CD14-positive monocyte (primary cell): ENCODE data around the gene NCOA4. TPM values are rescaled to one million over a fixed set of nuclear protein-coding genes. Genes with fewer than 3 reads are reported as not detected.

ENCODE experiments used
- DNase-seq, 3 donors: peaks; one replicate each; pipeline ENCODE4 v3.0.0-alpha.2; 2011 to 2022
- H2AFZ ChIP-seq: 2 replicates; pipeline ENCODE4 v1.6.0; 2012; ENCODE audit warnings: mild to moderate bottlenecking, low read depth, low read length, inconsistent platforms; ENCODE audit not compliant: insufficient read depth, poor library complexity, severe bottlenecking
- H3K27ac ChIP-seq, 2 donors: 1 replicate in 1 of 2; 2 replicates in 1 of 2; pipeline ENCODE4 v1.5.1; 2012 to 2013; ENCODE audit warnings: low read length in 2 of 2, control low read depth in 1 of 2, inconsistent platforms in 1 of 2, low read depth in 1 of 2, mild to moderate bottlenecking in 1 of 2
- H3K27me3 ChIP-seq, 2 donors: one replicate each; pipeline versions ENCODE4 v1.6.0 to v1.6.1; 2011 to 2013; ENCODE audit warnings: low read length in 2 of 2; ENCODE audit not compliant: control insufficient read depth in 2 of 2, insufficient read depth in 2 of 2
- H3K36me3 ChIP-seq, 2 donors: replicated peaks in 1 of 2; 1 replicate in 1 of 2; 2 replicates in 1 of 2; pipeline versions ENCODE4 v1.5.1 to v1.6.1; 2012 to 2013; ENCODE audit warnings: low read length in 2 of 2, control low read depth in 1 of 2, inconsistent platforms in 1 of 2, mild to moderate bottlenecking in 1 of 2; ENCODE audit not compliant: insufficient read depth in 2 of 2, control insufficient read depth in 1 of 2
- H3K4me1 ChIP-seq, 2 donors: 1 replicate in 1 of 2; 2 replicates in 1 of 2; pipeline versions ENCODE4 v1.5.1 to v1.6.1; 2012 to 2013; ENCODE audit warnings: low read length in 2 of 2, control low read depth in 1 of 2, inconsistent platforms in 1 of 2, mild to moderate bottlenecking in 1 of 2, moderate library complexity in 1 of 2; ENCODE audit not compliant: insufficient read depth in 2 of 2, control insufficient read depth in 1 of 2
- H3K4me2 ChIP-seq: replicated peaks from 2 replicates; pipeline ENCODE3; 2012; ENCODE audit warnings: low read length, moderate library complexity, mild to moderate bottlenecking; ENCODE audit not compliant: poor library complexity, severe bottlenecking; ENCODE audit errors: extremely low read depth
- H3K4me3 ChIP-seq, 3 experiments: fragments of 200-600 bp in 1 of 3; sonication (generic) in 1 of 3; replicated peaks in 1 of 3; 1 replicate in 2 of 3; 2 replicates in 1 of 3; pipeline ENCODE4 v1.5.1; 2011 to 2013; ENCODE audit warnings: low read length in 3 of 3, mild to moderate bottlenecking in 3 of 3, control low read depth in 2 of 3, low read depth in 2 of 3, inconsistent platforms in 1 of 3, moderate library complexity in 1 of 3
- H3K79me2 ChIP-seq: 2 replicates; pipeline ENCODE4 v1.6.0; 2012; ENCODE audit warnings: mild to moderate bottlenecking, control low read depth, inconsistent platforms, low read length, moderate library complexity; ENCODE audit not compliant: insufficient read depth
- H3K9ac ChIP-seq: 2 replicates; pipeline ENCODE4 v1.6.0; 2017; ENCODE audit warnings: low read length, mild to moderate bottlenecking; ENCODE audit not compliant: insufficient read depth, poor library complexity, severe bottlenecking
- H3K9me3 ChIP-seq, 2 donors: replicated peaks in 1 of 2; 1 replicate in 1 of 2; 2 replicates in 1 of 2; pipeline versions ENCODE4 v1.5.1 to v1.6.1; 2012 to 2013; ENCODE audit warnings: low read length in 2 of 2, control low read depth in 1 of 2; ENCODE audit not compliant: control insufficient read depth in 1 of 2, insufficient read depth in 1 of 2
- H4K20me1 ChIP-seq: 2 replicates; pipeline ENCODE4 v1.6.0; 2012; ENCODE audit warnings: mild to moderate bottlenecking, low read length, control low read depth, moderate library complexity; ENCODE audit not compliant: insufficient read depth
- H3K27ac Mint-ChIP-seq, 7 donors: one replicate each; pipeline ENCODE4 v1.8.0; 2020; ENCODE audit warnings: mild to moderate bottlenecking in 7 of 7, mixed read lengths in 7 of 7, moderate library complexity in 6 of 7, inconsistent platforms in 2 of 7
- H3K27me3 Mint-ChIP-seq, 3 donors: one replicate each; pipeline ENCODE4 v1.8.0; 2021 to 2022; ENCODE audit warnings: low read depth in 3 of 3, mild to moderate bottlenecking in 3 of 3, mixed read lengths in 3 of 3, moderate library complexity in 3 of 3, inconsistent platforms in 1 of 3
- H3K36me3 Mint-ChIP-seq, 2 donors: one replicate each; pipeline ENCODE4 v1.8.0; 2020; ENCODE audit warnings: mixed read lengths in 2 of 2, inconsistent platforms in 1 of 2, mild to moderate bottlenecking in 1 of 2
- H3K4me1 Mint-ChIP-seq: one replicate; pipeline ENCODE4 v1.8.0; 2020; ENCODE audit warnings: mild to moderate bottlenecking, mixed read lengths
- H3K4me3 Mint-ChIP-seq, 2 donors: one replicate each; pipeline ENCODE4 v1.8.0; 2020; ENCODE audit warnings: mild to moderate bottlenecking in 2 of 2, mixed read lengths in 2 of 2, moderate library complexity in 1 of 2
- H3K9me3 Mint-ChIP-seq, 7 donors: one replicate each; pipeline ENCODE4 v1.8.0; 2020 to 2022; ENCODE audit warnings: mixed read lengths in 7 of 7, mild to moderate bottlenecking in 6 of 7, moderate library complexity in 6 of 7, inconsistent platforms in 2 of 7
- WGBS: methylation state at CpG from one replicate; pipeline ENCODE4 v1.1.5; 2013; ENCODE audit warnings: missing lambda C conversion rate; ENCODE audit not compliant: insufficient coverage; 5-methylcytosine and 5-hydroxymethylcytosine counted together
- intact Hi-C, 2 donors: fragments of 100-400 bp; cut with micrococcal nuclease; formaldehyde crosslinking; loops; one replicate each; pipeline versions ENCODE4 v1.15.0 to v1.15.1; 2023
- polyA plus RNA-seq, 3 donors: library from polyadenylated mRNA; depleted of rRNA in 1 of 3; unstranded in 2 of 3; stranded (reverse) in 1 of 3; fragments of 300-500 nt in 2 of 3; fragments of >200 nt in 1 of 3; fragmentation: Illumina TruSeq in 2 of 3; gene quantifications; 1 replicate in 2 of 3; 2 replicates in 1 of 3; pipeline ENCODE4 v1.2.3, GENCODE V29; 2012 to 2021
- TF ChIP-seq, protein P1 (sequence below): fragments of 200-600 bp; IDR thresholded peaks from one replicate; pipeline ENCODE4 v1.8.0; 2022; ENCODE audit warnings: antibody characterized with exemption, mild to moderate bottlenecking

NCOA4 gene
- polyA plus RNA-seq, 3 donors = 161 to 853 (median 784) TPM

- intact Hi-C loops = no loop called here
- peak overlapping the region in 1 of 2 donors; percentile 55 for H3K27ac ChIP-seq
These were observed 16.2 kb downstream of the NCOA4 start for GRCh38 chr10:46014206-46014605.

DNA sequence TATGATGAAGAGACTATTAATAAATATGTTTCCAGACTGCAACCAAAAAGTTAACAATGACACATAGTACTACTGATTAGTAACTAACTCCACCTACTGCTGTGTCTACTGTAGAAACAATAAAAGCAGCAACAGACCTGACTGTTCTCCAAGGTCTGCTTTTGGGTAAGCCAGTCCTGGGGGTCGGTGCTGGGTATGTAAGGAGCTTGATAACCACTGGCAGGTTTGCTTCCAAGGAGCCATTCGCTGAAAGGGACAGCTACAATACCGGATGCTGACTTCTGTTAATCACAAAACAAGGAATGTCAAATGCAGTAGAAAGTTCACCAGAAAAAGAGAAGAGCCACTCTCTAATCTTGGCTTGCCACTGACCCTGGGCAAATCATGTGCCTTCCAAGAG lies 17.7 kb downstream of the NCOA4 start:
- Histone ChIP-seq H3K79me2 (peaks cover 96% of the 10 kb centered on the region), H2AFZ (no peak overlapping the region), H3K36me3 (peaks cover 88 to 96% of the 10 kb centered on the region in 2 donors), H3K27ac (peak overlapping the region in 1 of 2 donors; percentile 32), H3K9ac (no peak overlapping the region), H3K9me3 (no peaks in the 10 kb centered on the region), H3K4me2 (no peak overlapping the region), H4K20me1 (peaks cover 100% of the 10 kb centered on the region), H3K4me1 (peaks cover 24 to 35% of the 10 kb centered on the region in 2 donors), H3K27me3 (no peaks in the 10 kb centered on the region), H3K4me3 (no peak overlapping the region)
- DNase-seq = no peak
- Mint-ChIP-seq H3K9me3 (no peaks in the 10 kb centered on the region), H3K27me3 (no peaks in the 10 kb centered on the region), H3K27ac (peak overlapping the region in 2 of 7 donors; percentile 25 to 70), H3K4me1 (peaks cover 46% of the 10 kb centered on the region), H3K4me3 (no peak overlapping the region), H3K36me3 (peaks cover 87 to 95% of the 10 kb centered on the region in 2 donors)
- TF ChIP-seq, protein P1, sequence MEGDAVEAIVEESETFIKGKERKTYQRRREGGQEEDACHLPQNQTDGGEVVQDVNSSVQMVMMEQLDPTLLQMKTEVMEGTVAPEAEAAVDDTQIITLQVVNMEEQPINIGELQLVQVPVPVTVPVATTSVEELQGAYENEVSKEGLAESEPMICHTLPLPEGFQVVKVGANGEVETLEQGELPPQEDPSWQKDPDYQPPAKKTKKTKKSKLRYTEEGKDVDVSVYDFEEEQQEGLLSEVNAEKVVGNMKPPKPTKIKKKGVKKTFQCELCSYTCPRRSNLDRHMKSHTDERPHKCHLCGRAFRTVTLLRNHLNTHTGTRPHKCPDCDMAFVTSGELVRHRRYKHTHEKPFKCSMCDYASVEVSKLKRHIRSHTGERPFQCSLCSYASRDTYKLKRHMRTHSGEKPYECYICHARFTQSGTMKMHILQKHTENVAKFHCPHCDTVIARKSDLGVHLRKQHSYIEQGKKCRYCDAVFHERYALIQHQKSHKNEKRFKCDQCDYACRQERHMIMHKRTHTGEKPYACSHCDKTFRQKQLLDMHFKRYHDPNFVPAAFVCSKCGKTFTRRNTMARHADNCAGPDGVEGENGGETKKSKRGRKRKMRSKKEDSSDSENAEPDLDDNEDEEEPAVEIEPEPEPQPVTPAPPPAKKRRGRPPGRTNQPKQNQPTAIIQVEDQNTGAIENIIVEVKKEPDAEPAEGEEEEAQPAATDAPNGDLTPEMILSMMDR = no peak
- intact Hi-C loops = no loop called here
- WGBS = 100% methylated on average over 3 of the region's 3 CpGs

More at GRCh38 chr10:46014206-46014605, 16.2 kb downstream of the NCOA4 start:
- Histone ChIP-seq H3K27me3 (no peaks in the 10 kb centered on the region), H3K4me3 (no peak overlapping the region), H3K4me2 (no peak overlapping the region), H3K9me3 (no peaks in the 10 kb centered on the region), H3K36me3 (peaks cover 73 to 81% of the 10 kb centered on the region in 2 donors), H3K79me2 (peaks cover 96% of the 10 kb centered on the region), H3K9ac (no peak overlapping the region), H2AFZ (no peak overlapping the region), H3K4me1 (peaks cover 38 to 49% of the 10 kb centered on the region in 2 donors), H4K20me1 (peaks cover 100% of the 10 kb centered on the region)
- Mint-ChIP-seq H3K36me3 (peaks cover 75 to 80% of the 10 kb centered on the region in 2 donors), H3K4me3 (no peak overlapping the region), H3K27me3 (no peaks in the 10 kb centered on the region), H3K9me3 (no peaks in the 10 kb centered on the region), H3K27ac (peak overlapping the region in 3 of 7 donors; percentile 12 to 47 (median 35)), H3K4me1 (peaks cover 54% of the 10 kb centered on the region)
- TF ChIP-seq, protein P1 = no peak
- no peak for DNase-seq
- 100% methylated on average over 1 of the region's 5 CpGs for WGBS
